H9 (cell line): ENCODE results near the gene ZMIZ1. TPM values are rescaled to one million over a fixed set of nuclear protein-coding genes. Genes with fewer than 3 reads are reported as not detected.

ENCODE experiments used
- DNase-seq: peaks from one replicate; pipeline ENCODE4 v3.0.0-alpha.2; 2017
- H2AFZ ChIP-seq: one replicate; pipeline ENCODE4 v1.6.1; 2013; ENCODE audit warnings: mild to moderate bottlenecking, low read length, control low read depth, moderate library complexity
- H2AK5ac ChIP-seq: 2 replicates; pipeline ENCODE4 v1.6.1; 2013; ENCODE audit warnings: low read length, control low read depth, mixed read lengths; ENCODE audit not compliant: insufficient read length
- H2BK120ac ChIP-seq: one replicate; pipeline ENCODE4 v1.6.1; 2013; ENCODE audit warnings: low read depth, mild to moderate bottlenecking, low read length, control low read depth, inconsistent platforms; ENCODE audit not compliant: poor library complexity, severe bottlenecking
- H2BK12ac ChIP-seq: 2 replicates; pipeline ENCODE4 v1.6.1; 2013; ENCODE audit warnings: low read length, control low read depth, mixed read lengths, low read depth; ENCODE audit not compliant: insufficient read length
- H2BK15ac ChIP-seq: 2 replicates; pipeline ENCODE4 v1.6.1; 2013; ENCODE audit warnings: low read depth, low read length, control low read depth
- H2BK20ac ChIP-seq: one replicate; pipeline ENCODE4 v1.6.1; 2013; ENCODE audit warnings: low read depth, mild to moderate bottlenecking, low read length, control low read depth, inconsistent platforms; ENCODE audit not compliant: poor library complexity, severe bottlenecking
- H2BK5ac ChIP-seq: 2 replicates; pipeline ENCODE4 v1.6.1; 2013; ENCODE audit warnings: low read length, control low read depth, mixed read lengths; ENCODE audit not compliant: insufficient read length
- H3K14ac ChIP-seq: 2 replicates; pipeline ENCODE4 v1.6.1; 2013; ENCODE audit warnings: low read length, control low read depth; ENCODE audit not compliant: insufficient read depth
- H3K18ac ChIP-seq: 2 replicates; pipeline ENCODE4 v1.6.1; 2013; ENCODE audit warnings: low read depth, mild to moderate bottlenecking, mixed read lengths, low read length, control low read depth; ENCODE audit not compliant: insufficient read length
- H3K23ac ChIP-seq: 2 replicates; pipeline ENCODE4 v1.6.1; 2013; ENCODE audit warnings: low read length, control low read depth, mixed read lengths, low read depth; ENCODE audit not compliant: insufficient read length
- H3K23me2 ChIP-seq: 2 replicates; pipeline ENCODE4 v1.6.1; 2013; ENCODE audit warnings: low read depth, mild to moderate bottlenecking, mixed read lengths, low read length, control low read depth; ENCODE audit not compliant: insufficient read length, poor library complexity, severe bottlenecking
- H3K27ac ChIP-seq: 2 replicates; pipeline ENCODE4 v1.5.1; 2013; ENCODE audit warnings: low read length, control low read depth, mixed read lengths, low read depth; ENCODE audit not compliant: insufficient read length
- H3K27me3 ChIP-seq: 2 replicates; pipeline ENCODE4 v1.6.1; 2013; ENCODE audit warnings: low read length, control low read depth, inconsistent platforms; ENCODE audit not compliant: insufficient read depth
- H3K4ac ChIP-seq: 2 replicates; pipeline ENCODE4 v1.6.1; 2013; ENCODE audit warnings: low read depth, mild to moderate bottlenecking, control low read depth, inconsistent platforms, low read length, moderate library complexity
- H3K4me1 ChIP-seq: 2 replicates; pipeline ENCODE4 v1.6.1; 2013; ENCODE audit warnings: low read length, control low read depth, inconsistent platforms; ENCODE audit not compliant: insufficient read depth
- H3K4me2 ChIP-seq: 2 replicates; pipeline ENCODE4 v1.6.1; 2013; ENCODE audit warnings: low read length, control low read depth, mixed read lengths; ENCODE audit not compliant: insufficient read length, insufficient read depth
- H3K56ac ChIP-seq: 2 replicates; pipeline ENCODE4 v1.6.1; 2013; ENCODE audit warnings: low read depth, mild to moderate bottlenecking, mixed read lengths, low read length, control low read depth; ENCODE audit not compliant: insufficient read length
- H3K79me1 ChIP-seq: 2 replicates; pipeline ENCODE4 v1.6.1; 2013; ENCODE audit warnings: low read depth, mild to moderate bottlenecking, moderate library complexity, low read length, control low read depth, inconsistent platforms; ENCODE audit not compliant: insufficient read depth, poor library complexity, severe bottlenecking
- H3K79me2 ChIP-seq: 2 replicates; pipeline ENCODE4 v1.6.1; 2013; ENCODE audit warnings: low read length, control low read depth, inconsistent platforms; ENCODE audit not compliant: insufficient read depth
- H3K9ac ChIP-seq: 2 replicates; pipeline ENCODE4 v1.6.1; 2013; ENCODE audit warnings: low read length, control low read depth, mixed read lengths; ENCODE audit not compliant: insufficient read length; ENCODE audit errors: extremely low read depth
- H3K9me3 ChIP-seq: one replicate; pipeline ENCODE4 v1.6.1; 2013; ENCODE audit warnings: low read depth, low read length, inconsistent platforms; ENCODE audit not compliant: control insufficient read depth
- H3T11ph ChIP-seq: one replicate; pipeline ENCODE4 v1.6.1; 2013; ENCODE audit warnings: mild to moderate bottlenecking, low read length, control low read depth, inconsistent platforms
- H4K20me1 ChIP-seq: one replicate; pipeline ENCODE4 v1.6.1; 2013; ENCODE audit not compliant: control insufficient read depth, insufficient read length, insufficient read depth
- H4K5ac ChIP-seq: 2 replicates; pipeline ENCODE4 v1.6.1; 2013; ENCODE audit warnings: low read depth, mild to moderate bottlenecking, mixed read lengths, low read length, control low read depth; ENCODE audit not compliant: insufficient read length
- H4K8ac ChIP-seq: replicated peaks from 2 replicates; pipeline ENCODE4 v1.6.1; 2013; ENCODE audit warnings: low read length, control low read depth, mixed read lengths, low read depth; ENCODE audit not compliant: insufficient read length
- H4K91ac ChIP-seq: 2 replicates; pipeline ENCODE4 v1.6.1; 2013; ENCODE audit warnings: low read depth, mild to moderate bottlenecking, moderate library complexity, mixed read lengths, low read length, control low read depth; ENCODE audit not compliant: insufficient read length
- H3K27ac Mint-ChIP-seq, 3 experiments: 2 replicates in 2 of 3; 3 replicates in 1 of 3; pipeline ENCODE4 v1.8.0; 2020 to 2021; ENCODE audit warnings: mixed read lengths in 3 of 3, mild to moderate bottlenecking in 1 of 3, moderate library complexity in 1 of 3
- H3K27me3 Mint-ChIP-seq: 2 replicates; pipeline ENCODE4 v1.8.0; 2021; ENCODE audit warnings: low read depth, mild to moderate bottlenecking, moderate library complexity, mixed read lengths
- H3K36me3 Mint-ChIP-seq, 3 experiments: 2 replicates in 2 of 3; 3 replicates in 1 of 3; pipeline ENCODE4 v1.8.0; 2020 to 2021; ENCODE audit warnings: low read depth in 3 of 3, mixed read lengths in 3 of 3; ENCODE audit not compliant: insufficient read depth in 1 of 3
- H3K4me1 Mint-ChIP-seq, 2 experiments: 2 replicates each; pipeline ENCODE4 v1.8.0; 2020; ENCODE audit warnings: mixed read lengths in 2 of 2
- H3K4me3 Mint-ChIP-seq, 2 experiments: 2 replicates in 1 of 2; 3 replicates in 1 of 2; pipeline ENCODE4 v1.8.0; 2020 to 2021; ENCODE audit warnings: mild to moderate bottlenecking in 2 of 2, mixed read lengths in 2 of 2, moderate library complexity in 1 of 2
- H3K9me3 Mint-ChIP-seq, 2 experiments: 2 replicates in 1 of 2; 3 replicates in 1 of 2; pipeline ENCODE4 v1.8.0; 2020; ENCODE audit warnings: mild to moderate bottlenecking in 2 of 2, mixed read lengths in 2 of 2, moderate library complexity in 1 of 2
- WGBS: extraction: QIAGEN DNeasy Blood & Tissue Kit; methylation state at CpG from one replicate; pipeline ENCODE4 v1.1.7; 2013; ENCODE audit warnings: missing lambda C conversion rate, low lambda C conversion rate, mixed read lengths; ENCODE audit not compliant: insufficient read length; ENCODE audit errors: extremely low coverage; 5-methylcytosine and 5-hydroxymethylcytosine counted together
- total RNA-seq: library from RNA; stranded (reverse); gene quantifications from 2 replicates; pipeline ENCODE4 v1.2.1, GENCODE V29; 2021
- TF ChIP-seq, protein P1 (sequence below): fragments of 200-600 bp; sonication (generic); conservative IDR thresholded peaks from 3 replicates; pipeline ENCODE4 v1.8.0; 2021; ENCODE audit warnings: antibody characterized with exemption, mild to moderate bottlenecking

Gene ZMIZ1
- total RNA-seq, 1 experiment from 2014 or later = 36.9 TPM

DNA sequence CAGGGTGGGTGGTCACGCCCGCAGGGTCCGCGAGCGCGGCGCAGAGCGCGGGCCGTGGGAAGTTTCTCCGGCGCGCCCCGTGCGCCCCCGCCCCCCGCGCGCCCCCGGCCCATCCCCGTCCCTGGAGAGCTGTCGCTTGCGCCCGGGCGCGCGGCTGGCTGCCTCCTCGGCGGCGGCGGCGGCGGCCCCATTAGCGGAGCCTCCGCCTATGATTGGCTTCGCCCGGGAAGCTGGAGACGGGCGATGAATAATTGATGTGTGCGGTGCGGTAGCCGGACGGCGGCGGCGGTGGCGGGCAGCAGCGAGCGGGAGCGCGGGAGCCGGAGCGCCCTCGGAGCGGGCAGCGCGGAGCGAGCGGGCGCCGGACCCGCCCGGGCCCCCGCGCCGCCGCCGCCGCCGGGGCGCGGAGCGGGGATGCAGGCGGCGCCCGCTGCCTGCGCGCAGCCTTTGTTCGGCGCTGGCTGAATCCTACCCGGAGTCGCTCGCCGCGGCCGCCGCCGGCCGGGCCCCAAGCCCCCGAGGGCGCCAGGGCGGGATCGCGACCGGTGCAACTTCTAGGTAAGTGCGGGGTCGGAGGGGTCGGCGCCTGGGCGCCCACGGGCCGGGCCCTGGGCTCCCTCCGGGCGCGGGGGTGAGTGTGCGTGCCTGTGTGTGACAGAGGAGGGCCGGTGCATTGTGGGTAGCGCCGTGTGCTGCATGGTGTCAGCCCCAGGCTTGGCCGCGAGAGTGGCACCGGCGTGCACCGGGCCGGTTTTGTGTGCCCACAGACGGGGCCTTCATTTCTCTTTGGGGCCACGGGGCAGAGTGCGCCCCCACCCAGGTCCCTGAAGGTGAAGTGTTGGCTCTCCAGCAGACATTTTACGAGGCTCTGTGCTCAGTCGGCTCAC is 174.7 kb downstream of the ZMIZ1 start:
- no peak overlapping the region for H2BK15ac ChIP-seq
- H3K14ac ChIP-seq = no peak overlapping the region
- Mint-ChIP-seq H3K4me1 (peaks cover 44 to 52% of the 10 kb centered on the region in 2 experiments), H3K9me3 (no peaks in the 10 kb centered on the region), H3K27me3 (peaks cover 68% of the 10 kb centered on the region), H3K36me3 (peaks cover 0 to 7% (median 5%) of the 10 kb centered on the region in 3 experiments; a peak in 5 of 7 replicates), H3K27ac (no peak overlapping the region), H3K4me3 (peak overlapping the region; percentile 63 to 79)
- H4K8ac ChIP-seq = no peak overlapping the region
- no peaks in the 10 kb centered on the region for H3K79me1 ChIP-seq
- H3K9ac ChIP-seq = no peak overlapping the region
- no peak overlapping the region for H3K23ac ChIP-seq
- H3K79me2 ChIP-seq = no peaks in the 10 kb centered on the region
- H3K27ac ChIP-seq = no peak overlapping the region
- no peak overlapping the region for H3K56ac ChIP-seq
- DNase-seq = peak; percentile 65
- peaks cover 4% of the 10 kb centered on the region for H4K20me1 ChIP-seq
- no peak overlapping the region for H3K18ac ChIP-seq
- peaks cover 16% of the 10 kb centered on the region; the same call in 1 of the 2 replicates for H3K4me1 ChIP-seq
- H3K4ac ChIP-seq = no peak overlapping the region
- H2BK20ac ChIP-seq = no peak overlapping the region
- H2AK5ac ChIP-seq = no peak overlapping the region
- TF ChIP-seq, protein P1, sequence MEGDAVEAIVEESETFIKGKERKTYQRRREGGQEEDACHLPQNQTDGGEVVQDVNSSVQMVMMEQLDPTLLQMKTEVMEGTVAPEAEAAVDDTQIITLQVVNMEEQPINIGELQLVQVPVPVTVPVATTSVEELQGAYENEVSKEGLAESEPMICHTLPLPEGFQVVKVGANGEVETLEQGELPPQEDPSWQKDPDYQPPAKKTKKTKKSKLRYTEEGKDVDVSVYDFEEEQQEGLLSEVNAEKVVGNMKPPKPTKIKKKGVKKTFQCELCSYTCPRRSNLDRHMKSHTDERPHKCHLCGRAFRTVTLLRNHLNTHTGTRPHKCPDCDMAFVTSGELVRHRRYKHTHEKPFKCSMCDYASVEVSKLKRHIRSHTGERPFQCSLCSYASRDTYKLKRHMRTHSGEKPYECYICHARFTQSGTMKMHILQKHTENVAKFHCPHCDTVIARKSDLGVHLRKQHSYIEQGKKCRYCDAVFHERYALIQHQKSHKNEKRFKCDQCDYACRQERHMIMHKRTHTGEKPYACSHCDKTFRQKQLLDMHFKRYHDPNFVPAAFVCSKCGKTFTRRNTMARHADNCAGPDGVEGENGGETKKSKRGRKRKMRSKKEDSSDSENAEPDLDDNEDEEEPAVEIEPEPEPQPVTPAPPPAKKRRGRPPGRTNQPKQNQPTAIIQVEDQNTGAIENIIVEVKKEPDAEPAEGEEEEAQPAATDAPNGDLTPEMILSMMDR = no peak
- H2AFZ ChIP-seq = no peak overlapping the region
- H3T11ph ChIP-seq = no peak overlapping the region
- no peak overlapping the region for H4K91ac ChIP-seq
- no peak overlapping the region for H2BK12ac ChIP-seq
- H4K5ac ChIP-seq = no peak overlapping the region
- no peak overlapping the region for H2BK120ac ChIP-seq
- H3K27me3 ChIP-seq = peaks cover 37% of the 10 kb centered on the region
- H2BK5ac ChIP-seq = no peak overlapping the region
- H3K9me3 ChIP-seq = no peaks in the 10 kb centered on the region
- H3K4me2 ChIP-seq = peak overlapping the region; percentile 58
- H3K23me2 ChIP-seq = peaks cover 16% of the 10 kb centered on the region
- no CpG with 5 or more reads among the region's 120 CpGs for WGBS
